VCaP (cell line): Measurements from ENCODE around the gene ATP6V1B1.
"Not testable (repeated sequence)": the region's sequence is repeated elsewhere in the genome, so short reads cannot be mapped to it uniquely, and the experiment has no call there.

Experiments used
- H3K27ac ChIP-seq: fragments of 450-650 bp; 2 replicates; pipeline ENCODE4 v1.5.1; 2017
- TF ChIP-seq, protein P1 (sequence below): fragments of 450-650 bp; conservative IDR thresholded peaks from 2 replicates; pipeline ENCODE4 v1.5.1; 2017; ENCODE audit warnings: mild to moderate bottlenecking, moderate library complexity

Gene ATP6V1B1

DNA sequence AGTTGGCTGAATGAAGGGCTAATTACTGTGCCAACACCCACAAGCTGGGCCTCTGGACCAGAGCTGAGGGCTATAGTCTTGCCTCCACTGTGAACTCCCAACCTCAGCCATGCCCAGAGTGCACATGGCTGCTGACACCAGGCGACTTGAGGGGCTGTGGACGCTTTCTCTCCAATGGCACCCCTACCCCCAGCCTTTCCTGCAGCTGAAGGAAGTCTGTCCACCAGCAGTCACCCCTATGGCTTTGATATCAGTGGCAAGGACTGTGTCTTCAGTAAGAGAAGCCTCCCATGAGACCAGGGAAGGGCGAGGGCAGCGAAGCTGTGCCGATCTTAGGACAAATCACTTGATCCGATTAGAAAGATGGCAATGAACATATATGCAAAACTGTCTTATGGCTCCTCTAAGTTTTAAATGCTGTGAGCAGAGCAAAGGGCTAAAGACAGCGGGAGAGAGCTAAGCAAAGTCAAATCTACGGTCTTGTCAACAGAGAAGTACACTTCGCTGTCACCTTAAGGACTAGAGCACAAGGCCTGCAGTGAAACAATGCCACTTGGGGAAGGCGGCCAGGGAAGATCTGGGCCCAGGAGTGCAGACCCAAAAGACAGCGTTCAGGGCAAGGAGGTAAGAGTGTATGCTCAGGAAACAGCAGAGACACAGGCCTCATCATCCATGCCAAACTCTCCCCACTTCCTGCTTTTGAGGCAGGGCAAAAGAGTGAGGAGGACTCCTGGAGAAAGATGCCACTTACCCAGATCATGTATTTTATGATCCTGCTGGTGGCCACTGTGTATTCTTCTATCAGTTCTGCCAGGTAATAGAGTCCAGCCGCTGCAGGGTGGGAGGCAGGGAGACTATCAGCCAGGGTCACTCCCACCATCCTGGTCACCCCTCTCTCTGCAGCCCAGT, 57.5 kb downstream of the ATP6V1B1 start:
- TF ChIP-seq, protein P1, sequence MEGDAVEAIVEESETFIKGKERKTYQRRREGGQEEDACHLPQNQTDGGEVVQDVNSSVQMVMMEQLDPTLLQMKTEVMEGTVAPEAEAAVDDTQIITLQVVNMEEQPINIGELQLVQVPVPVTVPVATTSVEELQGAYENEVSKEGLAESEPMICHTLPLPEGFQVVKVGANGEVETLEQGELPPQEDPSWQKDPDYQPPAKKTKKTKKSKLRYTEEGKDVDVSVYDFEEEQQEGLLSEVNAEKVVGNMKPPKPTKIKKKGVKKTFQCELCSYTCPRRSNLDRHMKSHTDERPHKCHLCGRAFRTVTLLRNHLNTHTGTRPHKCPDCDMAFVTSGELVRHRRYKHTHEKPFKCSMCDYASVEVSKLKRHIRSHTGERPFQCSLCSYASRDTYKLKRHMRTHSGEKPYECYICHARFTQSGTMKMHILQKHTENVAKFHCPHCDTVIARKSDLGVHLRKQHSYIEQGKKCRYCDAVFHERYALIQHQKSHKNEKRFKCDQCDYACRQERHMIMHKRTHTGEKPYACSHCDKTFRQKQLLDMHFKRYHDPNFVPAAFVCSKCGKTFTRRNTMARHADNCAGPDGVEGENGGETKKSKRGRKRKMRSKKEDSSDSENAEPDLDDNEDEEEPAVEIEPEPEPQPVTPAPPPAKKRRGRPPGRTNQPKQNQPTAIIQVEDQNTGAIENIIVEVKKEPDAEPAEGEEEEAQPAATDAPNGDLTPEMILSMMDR: no peak

DNA sequence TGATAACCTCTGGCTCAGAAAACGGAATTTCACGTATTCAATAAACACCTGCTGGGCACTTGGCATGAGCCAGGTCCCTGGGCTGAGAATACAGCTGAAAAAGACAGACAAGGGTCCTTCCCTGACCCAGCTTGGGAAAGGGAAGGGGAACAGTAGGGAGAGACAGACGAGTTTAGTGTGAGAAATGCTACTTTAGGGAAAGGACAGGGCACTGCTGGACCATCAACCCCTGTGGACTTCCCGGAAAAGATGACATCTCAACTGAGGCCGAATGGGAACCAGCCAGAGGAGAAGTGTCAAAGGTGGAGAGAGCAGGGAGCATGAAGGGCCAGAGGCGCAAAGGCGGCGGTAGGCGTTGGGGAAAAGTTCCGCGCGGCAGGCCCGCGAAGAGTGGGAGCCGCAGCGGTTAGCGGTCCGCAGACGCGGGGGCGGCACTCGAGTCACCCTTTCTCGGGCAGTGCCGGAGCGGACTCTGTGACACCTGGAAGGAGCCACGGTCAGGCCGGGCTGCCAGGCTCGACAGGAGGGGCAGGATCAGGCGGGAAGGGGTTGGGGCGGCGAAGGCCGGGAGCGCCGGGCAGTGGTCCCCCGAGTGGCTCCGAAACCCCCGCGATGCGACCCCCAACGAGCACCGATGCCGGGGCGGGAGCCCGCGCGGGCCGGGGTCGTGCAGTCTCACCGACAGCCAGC, 58.5 kb downstream of the ATP6V1B1 start:
- TF ChIP-seq, protein P1: no peak
- peak overlapping the region; percentile 78 for H3K27ac ChIP-seq

More for the DNA sequence above, 57.5 kb downstream of the ATP6V1B1 start:
- H3K27ac ChIP-seq: peak overlapping the region; percentile 78; the same call in 1 of the 2 replicates

DNA sequence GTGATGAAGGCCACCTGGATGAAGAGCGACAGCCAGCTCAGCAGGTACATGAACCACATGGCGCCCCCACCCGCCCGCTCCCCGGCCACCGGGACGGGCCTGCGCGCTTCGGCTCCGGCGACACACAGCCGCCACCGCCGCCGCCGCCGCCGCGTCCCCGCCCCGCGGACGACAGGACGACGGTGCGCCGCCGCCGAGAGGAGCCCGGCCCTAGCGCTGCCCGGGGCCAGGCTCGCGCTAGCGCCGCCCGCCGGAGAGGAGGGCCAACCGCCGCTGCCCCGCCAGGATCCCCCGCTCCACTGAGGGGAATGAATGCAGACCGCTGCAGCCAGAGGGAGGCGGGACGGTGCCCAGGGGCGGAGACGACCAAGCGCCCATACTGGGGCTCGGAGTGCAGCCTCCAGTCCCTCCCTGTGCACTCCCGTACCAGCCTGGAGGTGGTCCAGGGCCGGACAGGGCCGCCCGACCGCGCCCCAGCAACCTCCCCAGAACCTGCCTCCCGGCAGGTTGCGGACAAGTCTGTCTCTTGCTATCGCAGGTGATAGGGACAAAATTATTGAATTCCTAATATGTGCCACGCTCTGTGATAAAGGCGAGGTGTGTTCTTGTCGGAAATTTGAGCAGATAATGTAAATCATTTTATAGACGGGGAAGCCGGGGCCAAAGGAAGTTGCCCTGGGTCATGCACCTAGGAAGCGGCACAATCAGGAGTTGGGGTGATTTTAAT, 59.2 kb downstream of the ATP6V1B1 start, which contains the start of gene TEX261:
Gene TEX261, minus strand, starts transcription at position 175 of the 727 bp plus-strand sequence. Its CDS starts 116 bp downstream, at position 59.
- peak within 1 kb of the TSS; percentile 78 for H3K27ac ChIP-seq
- TF ChIP-seq, protein P1: peak; percentile 93

DNA sequence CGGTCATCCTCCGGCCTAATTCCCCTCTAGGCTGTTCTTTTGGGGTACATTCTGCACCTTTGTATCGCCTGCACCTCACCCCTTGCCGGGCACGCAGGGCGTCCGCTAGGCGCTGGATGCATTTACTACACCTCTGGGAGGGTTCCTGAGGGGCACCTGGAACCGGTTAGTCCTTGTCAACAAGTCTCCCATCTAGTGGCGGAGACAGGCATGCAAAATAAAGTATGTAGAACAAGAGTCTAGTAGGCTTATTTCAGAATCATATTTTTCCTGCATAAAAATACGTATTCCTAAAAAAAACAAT, 59.7 kb downstream of the ATP6V1B1 start:
- TF ChIP-seq, protein P1: no peak; the same call in 1 of the 2 replicates
- H3K27ac ChIP-seq: peak overlapping the region; percentile 78

DNA sequence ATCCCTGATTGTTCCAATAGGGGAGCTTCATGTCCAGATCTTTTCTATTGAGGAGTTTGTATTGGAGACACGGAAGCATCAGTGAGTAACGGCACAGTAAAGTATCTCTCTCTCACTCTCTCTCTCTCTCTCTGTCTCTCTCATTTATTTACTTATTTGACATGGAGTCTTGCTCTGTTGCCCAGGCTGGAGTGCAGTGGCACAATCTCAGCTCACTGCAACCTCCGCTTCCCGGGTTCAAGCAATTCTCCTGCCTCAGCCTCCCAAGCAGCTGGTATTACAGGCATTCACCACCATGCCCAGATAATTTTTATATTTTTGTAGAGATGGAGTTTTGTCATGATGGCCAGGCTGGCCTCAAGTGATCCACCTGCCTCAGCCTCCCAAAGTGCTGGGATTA, 63.2 kb downstream of the ATP6V1B1 start:
- not testable (repeated sequence) for H3K27ac ChIP-seq

DNA sequence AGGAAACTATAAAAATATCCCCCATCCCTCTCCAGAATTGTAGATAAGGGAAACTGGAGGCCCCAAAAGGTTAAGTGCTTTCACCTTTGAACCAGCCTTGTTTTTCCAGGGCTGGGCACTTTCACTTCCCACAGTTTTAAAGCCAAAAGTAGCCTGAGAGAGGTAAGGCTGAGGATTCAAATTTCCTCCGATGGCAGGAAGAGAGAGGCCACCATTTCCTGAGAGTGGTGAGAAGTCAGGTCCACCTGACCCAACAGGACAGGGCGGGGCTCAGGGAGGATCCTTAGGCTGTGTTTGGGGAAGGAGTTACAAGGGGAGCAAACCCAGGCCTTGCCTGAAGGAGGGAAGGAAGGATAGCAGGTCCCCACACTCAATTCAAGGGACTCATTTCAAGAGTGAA, 63.7 kb downstream of the ATP6V1B1 start:
- TF ChIP-seq, protein P1: no peak
- no peak overlapping the region for H3K27ac ChIP-seq

DNA sequence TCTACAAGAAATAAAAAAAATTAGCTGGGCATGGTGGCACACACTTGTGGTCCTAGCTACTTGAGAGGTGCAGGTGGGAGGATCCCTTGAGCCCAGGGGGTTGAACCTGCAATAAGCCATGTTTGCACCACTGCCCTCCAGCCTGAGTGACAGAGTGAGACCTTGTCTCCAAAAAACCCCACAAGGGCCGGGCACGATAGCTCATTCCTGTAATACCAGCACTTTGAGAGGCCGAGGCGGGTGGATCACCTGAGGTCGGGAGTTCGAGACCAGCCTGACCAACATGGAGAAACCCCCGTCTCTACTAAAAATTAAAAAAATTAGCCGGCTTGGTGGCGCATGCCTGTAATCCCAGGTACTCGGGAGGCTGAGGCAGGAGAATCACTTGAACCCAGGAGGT, 64.2 kb downstream of the ATP6V1B1 start:
- not testable (repeated sequence) for H3K27ac ChIP-seq

DNA sequence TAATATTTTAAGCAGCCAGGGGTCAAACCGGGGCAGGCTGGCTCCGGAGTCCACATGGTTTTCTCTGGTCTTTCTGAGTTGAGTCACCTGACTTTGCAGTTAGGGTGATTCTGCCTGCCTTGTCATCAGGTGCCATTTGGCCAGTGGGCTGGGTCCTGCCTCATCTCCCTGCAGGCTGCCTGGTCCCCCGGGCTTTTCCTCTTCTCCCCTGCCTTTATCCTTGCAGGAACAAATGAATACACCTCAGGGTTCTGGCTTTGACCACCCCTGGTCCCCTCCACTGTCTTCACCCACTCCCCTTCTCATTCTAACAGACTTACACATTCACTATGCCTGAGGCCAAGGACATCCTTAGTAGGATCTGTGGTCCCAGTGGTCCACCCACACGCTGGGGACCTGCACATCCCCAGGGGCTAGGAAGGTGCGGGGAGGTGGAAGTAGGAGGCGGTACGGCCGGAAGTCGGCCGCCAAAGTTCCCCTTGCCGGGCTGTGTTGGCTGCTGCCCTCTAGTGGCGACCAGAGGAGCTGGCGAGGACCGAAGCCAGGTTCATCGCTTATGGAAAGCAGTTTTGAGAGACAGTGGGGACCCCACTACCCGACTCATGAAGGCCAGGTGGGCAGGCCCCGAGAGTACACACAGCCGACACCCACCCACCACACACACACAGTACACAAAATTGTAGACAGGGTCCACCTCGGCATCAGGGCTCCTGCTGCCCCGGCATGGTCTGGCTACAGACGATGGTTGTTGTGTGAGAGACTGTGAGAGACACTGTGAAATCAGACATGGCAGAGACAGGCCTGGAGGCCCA, 65.3 kb downstream of the ATP6V1B1 start:
- TF ChIP-seq, protein P1: peak; percentile 95
- H3K27ac ChIP-seq: peak overlapping the region; percentile 5; the same call in 1 of the 2 replicates
